Left lung (tissue), 14 donors: ENCODE results near the gene CPLANE1. TPM values are rescaled to one million over a fixed set of nuclear protein-coding genes. Genes with fewer than 3 reads are reported as not detected.
"Not testable (repeated sequence)": the region's sequence is repeated elsewhere in the genome, so short reads cannot be mapped to it uniquely, and the experiment has no call there.

Experiments
- ATAC-seq: fragments of 200-7000 bp; cut with Tn5 transposase; one replicate; pipeline ENCODE4 v1.9.1; 2020; ENCODE audit warnings: moderate library complexity
- DNase-seq, 4 donors: peaks; one replicate each; pipeline ENCODE4 v3.0.0-alpha.2; 2013 to 2020
- H3K27ac ChIP-seq, 2 donors: fragments of 200-600 bp; sonication (generic) in 1 of 2; one replicate each; pipeline versions ENCODE4 v1.5.0 to v1.8.0; 2020 to 2021
- H3K27me3 ChIP-seq, 2 donors: fragments of 200-600 bp; sonication (generic) in 1 of 2; one replicate each; pipeline versions ENCODE4 v1.5.0 to v1.8.0; 2020 to 2021
- H3K36me3 ChIP-seq, 2 donors: fragments of 200-600 bp; sonication (generic) in 1 of 2; one replicate each; pipeline versions ENCODE4 v1.5.0 to v1.8.0; 2020 to 2021
- H3K4me1 ChIP-seq, 2 donors: fragments of 200-600 bp; one replicate each; pipeline ENCODE4 v1.8.0; 2021
- H3K4me3 ChIP-seq, 2 donors: fragments of 200-600 bp; sonication (generic) in 1 of 2; one replicate each; pipeline versions ENCODE4 v1.5.0 to v1.8.0; 2020 to 2021; ENCODE audit warnings: mild to moderate bottlenecking in 1 of 2
- H3K9me3 ChIP-seq, 2 donors: fragments of 200-600 bp; sonication (generic) in 1 of 2; one replicate each; pipeline versions ENCODE4 v1.5.0 to v1.8.0; 2020 to 2021
- CTCF ChIP-seq, 2 donors: fragments of 200-600 bp; sonication (generic) in 1 of 2; IDR thresholded peaks; one replicate each; pipeline versions ENCODE4 v1.5.0 to v1.8.0; 2021; ENCODE audit warnings: antibody characterized with exemption in 2 of 2
- intact Hi-C, 2 donors: fragments of 100-400 bp; cut with DNase I; formaldehyde crosslinking; loops; one replicate each; pipeline versions ENCODE4 v1.11.2 to v1.14.2; 2022
- long read RNA-seq, 12 donors: library from polyadenylated mRNA in 2 of 12; unstranded in 2 of 12; transcript quantifications; one replicate each; pipeline ENCODE4 v2.0.0 and lab custom pipeline, GENCODE V29; 2019 to 2026
- polyA plus RNA-seq, 6 donors: library from polyadenylated mRNA; unstranded; fragments of 120-200 nt; gene quantifications; one replicate each; pipeline ENCODE4 v1.2.1, GENCODE V29; 2013; ENCODE audit not compliant: insufficient read length in 6 of 6
- total RNA-seq, 2 donors: library from RNA; stranded (reverse); fragmentation: NEBNext Ultra II Directional; extraction: Animal tissue kit (Norgen Biotek cat#: 25700); gene quantifications; one replicate each; pipeline ENCODE4 v1.2.1, GENCODE V29; 2021
- donor health status: DM: no; HTN: yes; CAD: no.
- donor health status: DM: no; HTN: no; CAD: no.

Gene CPLANE1
- total RNA-seq (10 to 100 TPM; 20.1 to 26.1 TPM), polyA plus RNA-seq (10 to 100 TPM; 24.0 to 38.3 (median 35.8) TPM)
- long read RNA-seq, donor 1, partial matches to known transcripts: 7 of 7 reads
- long read RNA-seq, donor 1, other reads (novel, unspliced or antisense): 0 of 7 reads
- long read RNA-seq, donor 2, partial matches to known transcripts: 6 of 8 reads
- long read RNA-seq, donor 2, other reads (novel, unspliced or antisense): 0 of 8 reads
- long read RNA-seq, donor 3: 0 reads
- long read RNA-seq, donor 4, partial matches to known transcripts: 1 of 2 reads
- long read RNA-seq, donor 4, other reads (novel, unspliced or antisense): 1 of 2 reads
- long read RNA-seq, donor 5: 0 reads
- long read RNA-seq, donor 6: 0 reads
- long read RNA-seq, donor 7: 0 reads
- long read RNA-seq, donor 8: 0 reads
- long read RNA-seq, donor 9: 0 reads
- long read RNA-seq, donor 10, partial matches to known transcripts: 0 of 1 reads
- long read RNA-seq, donor 10, other reads (novel, unspliced or antisense): 1 of 1 reads
- long read RNA-seq, donor 11: 0 reads
- long read RNA-seq, donor 12: 0 reads

- H3K9me3 ChIP-seq: peaks cover 0 to 4% of the 10 kb centered on the region in 2 donors
- peak within 1 kb of the TSS; percentile 65 to 89 for H3K4me3 ChIP-seq
- TF ChIP-seq CTCF (IDR thresholded peaks at IDR 0.05): no peak
- intact Hi-C loops: no loop called here
- peak; percentile 97 for ATAC-seq
- H3K36me3 ChIP-seq: peaks cover 0 to under 1% of the 10 kb centered on the region in 2 donors
- H3K4me1 ChIP-seq: peaks cover 19 to 26% of the 10 kb centered on the region in 2 donors
- H3K27ac ChIP-seq: peak within 1 kb of the TSS; percentile 88 to 90
- DNase-seq: peak; percentile 80 to 93 (median 90)
- H3K27me3 ChIP-seq: no peaks in the 10 kb centered on the region
These were observed at the start of gene CPLANE1 for GRCh38 chr5:37248970-37249814. Gene CPLANE1 (minus strand): TSS chr5:37249376. CDS start chr5:37247698, 1,678 bp downstream.

GRCh38 chr5:37296313-37296712 is 47.1 kb upstream of the CPLANE1 start:
- intact Hi-C loops, H3K9me3 ChIP-seq, DNase-seq, H3K27me3 ChIP-seq, H3K4me1 ChIP-seq, ATAC-seq, H3K4me3 ChIP-seq, H3K27ac ChIP-seq: not testable (repeated sequence)
- H3K36me3 ChIP-seq: peaks cover 7 to 81% of the 10 kb centered on the region in 2 donors

- no peak overlapping the region for H3K27ac ChIP-seq
- H3K4me3 ChIP-seq: no peak overlapping the region
- intact Hi-C loops: no loop called here
- ATAC-seq (no peak), DNase-seq (no peak)
- H3K9me3 ChIP-seq: peaks cover 0 to 38% of the 10 kb centered on the region in 2 donors
- H3K36me3 ChIP-seq: no peaks in the 10 kb centered on the region
- TF ChIP-seq CTCF (IDR thresholded peaks at IDR 0.05): no peak
- H3K27me3 ChIP-seq: no peaks in the 10 kb centered on the region
- no peaks in the 10 kb centered on the region for H3K4me1 ChIP-seq
These were observed 34.1 kb upstream of the CPLANE1 start for GRCh38 chr5:37283214-37283820.

- ATAC-seq (no peak), DNase-seq (no peak)
- no peaks in the 10 kb centered on the region for H3K4me1 ChIP-seq
- H3K27me3 ChIP-seq: no peaks in the 10 kb centered on the region
- peaks cover 0 to 15% of the 10 kb centered on the region in 2 donors for H3K9me3 ChIP-seq
- intact Hi-C loops: no loop called here
- no peak for TF ChIP-seq CTCF (IDR thresholded peaks at IDR 0.05)
- H3K4me3 ChIP-seq: no peak overlapping the region
- no peaks in the 10 kb centered on the region for H3K36me3 ChIP-seq
- no peak overlapping the region for H3K27ac ChIP-seq
These were observed 26.3 kb upstream of the CPLANE1 start for GRCh38 chr5:37275511-37275910.

- H3K9me3 ChIP-seq: peaks cover 0 to 15% of the 10 kb centered on the region in 2 donors
- no peak for TF ChIP-seq CTCF (IDR thresholded peaks at IDR 0.05)
- H3K27me3 ChIP-seq: no peaks in the 10 kb centered on the region
- H3K4me1 ChIP-seq: no peaks in the 10 kb centered on the region
- intact Hi-C loops: no loop called here
- no peaks in the 10 kb centered on the region for H3K36me3 ChIP-seq
- H3K4me3 ChIP-seq: no peak overlapping the region
- H3K27ac ChIP-seq: peak overlapping the region; percentile 15 to 48
- DNase-seq (peak in 3 of 4 donors; percentile 22 to 78 (median 50)), ATAC-seq (peak; percentile 100)
These were observed 23.3 kb upstream of the CPLANE1 start for GRCh38 chr5:37272511-37272910.

GRCh38 chr5:37268100-37268499 is 18.9 kb upstream of the CPLANE1 start:
- peaks cover 0 to 15% of the 10 kb centered on the region in 2 donors for H3K9me3 ChIP-seq
- H3K4me1 ChIP-seq, DNase-seq, H3K4me3 ChIP-seq, H3K27me3 ChIP-seq, ATAC-seq, H3K27ac ChIP-seq, intact Hi-C loops, H3K36me3 ChIP-seq: not testable (repeated sequence)
